Measurements from ENCODE around the gene COLEC12.

DNA sequence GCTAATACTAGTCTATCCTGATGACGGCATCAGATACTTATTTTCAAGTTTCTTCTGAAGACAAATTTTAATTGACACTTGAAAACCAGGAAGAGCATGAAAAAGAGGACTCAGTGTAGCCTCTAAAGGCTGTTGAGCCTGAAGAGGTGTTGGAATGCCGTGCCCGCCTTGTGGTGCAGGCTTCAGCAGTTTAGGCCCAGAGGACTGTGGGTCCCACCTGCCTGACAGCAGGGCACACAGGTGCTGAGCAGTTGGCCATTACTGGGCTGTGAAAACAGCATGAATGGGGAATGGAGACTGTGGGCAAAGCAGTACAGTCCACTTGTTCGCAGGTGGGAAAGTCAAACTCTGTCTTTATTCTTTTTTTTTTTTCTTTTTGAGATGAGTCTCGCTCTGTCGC, 182.9 kb downstream of the COLEC12 start:
- TF ChIP-seq CTCF (conservative IDR thresholded peaks at IDR 0.05) = no peak
- TF ChIP-seq EZH2 (IDR thresholded peaks at IDR 0.05; ENCODE audit: low read depth) = no peak
